ENCODE measurements around the gene BATF2. TPM values are rescaled to one million over a fixed set of nuclear protein-coding genes. Genes with fewer than 3 reads are reported as not detected.
A peak's percentile ranks its signal among the peaks of the same experiment; 100 is the strongest.
"Not testable (repeated sequence)": the region's sequence is repeated elsewhere in the genome, so short reads cannot be mapped to it uniquely, and the experiment has no call there.

BATF2 gene
- polyA plus RNA-seq, 4 donors, result 8.1 to 22.7 (median 10.9) TPM

DNA sequence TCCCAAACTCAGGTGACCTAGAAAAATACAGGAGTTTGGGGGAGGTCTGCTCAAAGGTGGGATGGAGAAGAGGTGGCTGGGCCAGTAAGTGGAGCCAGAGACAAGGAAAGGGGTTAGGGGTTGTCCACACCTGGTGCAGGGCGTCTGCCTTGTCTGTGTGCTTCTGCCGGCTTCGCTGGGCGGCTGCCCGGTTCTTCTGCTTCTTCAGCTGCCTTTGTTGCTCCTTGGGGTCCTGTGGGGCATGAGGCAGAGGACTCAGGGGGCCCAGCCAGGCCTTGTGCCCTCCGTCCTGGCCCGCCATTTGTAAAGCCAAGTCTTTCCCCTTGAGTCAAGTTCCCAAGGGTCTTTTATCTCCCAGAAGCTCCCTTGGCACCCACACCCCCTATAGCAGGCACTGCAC is 2.5 kb downstream of the BATF2 start:
- Histone ChIP-seq H3K36me3 (ENCODE audit: control insufficient read depth in 3 of 3, insufficient read depth in 2 of 3, low read depth in 1 of 3, low read length in 3 of 3) (peaks cover 0 to 37% (median 0%) of the 10 kb centered on the region in 3 donors), H3K4me3 (ENCODE audit: low read depth in 1 of 3, low read length in 3 of 3) (no peak overlapping the region), H3K27ac (ENCODE audit: low read depth in 1 of 3, low read length in 2 of 3) (no peak overlapping the region), H3K4me1 (ENCODE audit: control insufficient read depth in 3 of 3, insufficient read depth in 2 of 3, low read depth in 1 of 3, low read length in 2 of 3) (peaks cover 0 to 39% (median 6%) of the 10 kb centered on the region in 3 donors), H3K27me3 (ENCODE audit: control insufficient read depth in 3 of 3, insufficient read depth in 3 of 3, low read length in 3 of 3) (no peaks in the 10 kb centered on the region), H3K9me3 (ENCODE audit: control insufficient read depth in 2 of 2, insufficient read depth in 1 of 2, low read depth in 1 of 2, low read length in 1 of 2) (peaks cover 0 to 2% of the 10 kb centered on the region in 2 donors)
- 90% methylated on average over 6 to 7 of the region's 7 CpGs for WGBS, 3 donors
- FAIRE-seq, result no peak
- DNase-seq, result no peak

GRCh38 chr11:64990222-64990923 is 6.4 kb downstream of the BATF2 start:
- DNase-seq, result peak in 1 of 2 donors; percentile 37
- Histone ChIP-seq H3K4me1 (ENCODE audit: control insufficient read depth in 3 of 3, insufficient read depth in 2 of 3, low read depth in 1 of 3, low read length in 2 of 3) (peaks cover 0 to 23% (median 4%) of the 10 kb centered on the region in 3 donors), H3K4me3 (ENCODE audit: low read depth in 1 of 3, low read length in 3 of 3) (no peak overlapping the region), H3K36me3 (ENCODE audit: control insufficient read depth in 3 of 3, insufficient read depth in 2 of 3, low read depth in 1 of 3, low read length in 3 of 3) (peaks cover 0 to 46% (median 0%) of the 10 kb centered on the region in 3 donors), H3K9me3 (ENCODE audit: control insufficient read depth in 2 of 2, insufficient read depth in 1 of 2, low read depth in 1 of 2, low read length in 1 of 2) (peaks cover 0 to 4% of the 10 kb centered on the region in 2 donors), H3K27ac (ENCODE audit: low read depth in 1 of 3, low read length in 2 of 3) (peak overlapping the region in 1 of 3 donors; percentile 63), H3K27me3 (ENCODE audit: control insufficient read depth in 3 of 3, insufficient read depth in 3 of 3, low read length in 3 of 3) (no peaks in the 10 kb centered on the region)
- WGBS, 3 donors, result 48 to 80% (median 71%) methylated on average over 15 of the region's 15 CpGs
- FAIRE-seq, result no peak

GRCh38 chr11:64989416-64989815 is 7.4 kb downstream of the BATF2 start:
- H3K4me3 ChIP-seq (ENCODE audit: low read depth in 1 of 3, low read length in 3 of 3), result no peak overlapping the region

DNA sequence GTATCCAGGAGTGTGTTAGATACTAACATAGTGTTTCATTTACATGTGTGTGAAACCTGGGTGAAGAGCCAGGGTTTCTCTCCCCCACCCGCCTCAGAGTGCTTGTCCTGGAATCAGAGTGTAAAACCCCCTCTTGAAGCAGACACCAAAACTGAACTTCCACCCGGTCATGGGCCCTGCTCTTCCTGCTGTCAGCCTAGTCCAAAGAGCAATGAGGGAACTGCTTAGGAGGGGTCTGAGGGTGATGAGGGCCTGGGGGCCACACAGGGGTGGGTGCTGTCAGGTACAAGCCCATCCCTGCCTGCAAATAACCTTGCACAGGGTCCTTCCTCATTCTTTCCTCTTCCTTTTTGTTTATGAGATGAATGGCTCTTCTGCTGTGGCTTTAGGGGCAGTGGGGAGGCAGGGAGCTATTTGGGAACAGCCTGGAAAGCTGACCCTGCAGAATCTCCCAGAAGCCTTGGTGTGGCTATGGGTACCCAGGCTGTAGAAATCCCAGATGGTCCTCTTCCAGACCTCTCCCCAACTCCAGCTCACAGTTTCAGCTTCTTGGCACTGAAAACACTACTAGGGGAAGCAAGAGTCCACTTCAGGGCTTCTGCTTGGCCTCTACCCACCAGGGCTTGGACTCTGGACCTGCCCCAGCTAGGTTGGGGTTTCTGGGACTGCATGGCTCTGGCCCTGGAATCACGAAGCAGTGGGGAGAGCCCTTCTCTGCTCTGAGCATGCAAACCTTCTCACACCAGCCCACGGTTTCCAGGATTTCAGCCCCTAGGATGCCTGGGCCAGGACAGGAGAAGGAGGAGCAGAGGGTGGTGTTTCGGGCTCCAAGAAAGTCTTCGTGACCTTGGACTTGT is 8.5 kb downstream of the BATF2 start:
- peak in 1 of 2 donors; percentile 44 for DNase-seq
- Histone ChIP-seq H3K9me3 (ENCODE audit: control insufficient read depth in 2 of 2, insufficient read depth in 1 of 2, low read depth in 1 of 2, low read length in 1 of 2) (peaks cover 0 to 4% of the 10 kb centered on the region in 2 donors), H3K27me3 (ENCODE audit: control insufficient read depth in 3 of 3, insufficient read depth in 3 of 3, low read length in 3 of 3) (no peaks in the 10 kb centered on the region), H3K27ac (ENCODE audit: low read depth in 1 of 3, low read length in 2 of 3) (peak overlapping the region in 1 of 3 donors; percentile 14), H3K4me1 (ENCODE audit: control insufficient read depth in 3 of 3, insufficient read depth in 2 of 3, low read depth in 1 of 3, low read length in 2 of 3) (peaks cover 0 to 19% (median 4%) of the 10 kb centered on the region in 3 donors), H3K4me3 (ENCODE audit: low read depth in 1 of 3, low read length in 3 of 3) (no peak overlapping the region), H3K36me3 (ENCODE audit: control insufficient read depth in 3 of 3, insufficient read depth in 2 of 3, low read depth in 1 of 3, low read length in 3 of 3) (peaks cover 0 to 33% (median 0%) of the 10 kb centered on the region in 3 donors)
- 65 to 74% (median 67%) methylated on average over 6 of the region's 6 CpGs for WGBS, 3 donors
- FAIRE-seq, result no peak

More at GRCh38 chr11:64989416-64989815, 7.4 kb downstream of the BATF2 start:
- 84 to 90% (median 85%) methylated on average over 13 of the region's 13 CpGs for WGBS, 3 donors
- no peak for DNase-seq
- Histone ChIP-seq H3K27me3 (ENCODE audit: control insufficient read depth in 3 of 3, insufficient read depth in 3 of 3, low read length in 3 of 3) (no peaks in the 10 kb centered on the region), H3K4me1 (ENCODE audit: control insufficient read depth in 3 of 3, insufficient read depth in 2 of 3, low read depth in 1 of 3, low read length in 2 of 3) (peaks cover 0 to 19% (median 4%) of the 10 kb centered on the region in 3 donors), H3K9me3 (ENCODE audit: control insufficient read depth in 2 of 2, insufficient read depth in 1 of 2, low read depth in 1 of 2, low read length in 1 of 2) (peaks cover 0 to 4% of the 10 kb centered on the region in 2 donors), H3K27ac (ENCODE audit: low read depth in 1 of 3, low read length in 2 of 3) (peak overlapping the region in 1 of 3 donors; percentile 63), H3K36me3 (ENCODE audit: control insufficient read depth in 3 of 3, insufficient read depth in 2 of 3, low read depth in 1 of 3, low read length in 3 of 3) (peaks cover 0 to 42% (median 0%) of the 10 kb centered on the region in 3 donors)
- no peak for FAIRE-seq

GRCh38 chr11:64983339-64983738 is 13.4 kb downstream of the BATF2 start:
- DNase-seq; H3K27ac ChIP-seq (ENCODE audit: low read depth in 1 of 3, low read length in 2 of 3); H3K36me3 ChIP-seq (ENCODE audit: control insufficient read depth in 3 of 3, insufficient read depth in 2 of 3, low read depth in 1 of 3, low read length in 3 of 3); FAIRE-seq; H3K4me1 ChIP-seq (ENCODE audit: control insufficient read depth in 3 of 3, insufficient read depth in 2 of 3, low read depth in 1 of 3, low read length in 2 of 3); H3K9me3 ChIP-seq (ENCODE audit: control insufficient read depth in 2 of 2, insufficient read depth in 1 of 2, low read depth in 1 of 2, low read length in 1 of 2); H3K4me3 ChIP-seq (ENCODE audit: low read depth in 1 of 3, low read length in 3 of 3); H3K27me3 ChIP-seq (ENCODE audit: control insufficient read depth in 3 of 3, insufficient read depth in 3 of 3, low read length in 3 of 3): not testable (repeated sequence)
- 75 to 92% (median 82%) methylated on average over 4 to 5 of the region's 5 CpGs for WGBS, 3 donors

GRCh38 chr11:64976651-64977050 is 20.1 kb downstream of the BATF2 start:
- H3K36me3 ChIP-seq (ENCODE audit: control insufficient read depth in 3 of 3, insufficient read depth in 2 of 3, low read depth in 1 of 3, low read length in 3 of 3), result no peaks in the 10 kb centered on the region
- no peak for FAIRE-seq
- no peak overlapping the region for H3K4me3 ChIP-seq (ENCODE audit: low read depth in 1 of 3, low read length in 3 of 3)
- 58 to 63% (median 60%) methylated on average over 2 of the region's 2 CpGs for WGBS, 3 donors
- H3K4me1 ChIP-seq (ENCODE audit: control insufficient read depth in 3 of 3, insufficient read depth in 2 of 3, low read depth in 1 of 3, low read length in 2 of 3), result peaks cover 0 to 6% (median 0%) of the 10 kb centered on the region in 3 donors
- no peaks in the 10 kb centered on the region for H3K9me3 ChIP-seq (ENCODE audit: control insufficient read depth in 2 of 2, insufficient read depth in 1 of 2, low read depth in 1 of 2, low read length in 1 of 2)
- DNase-seq, result no peak
- no peak overlapping the region for H3K27ac ChIP-seq (ENCODE audit: low read depth in 1 of 3, low read length in 2 of 3)
- H3K27me3 ChIP-seq (ENCODE audit: control insufficient read depth in 3 of 3, insufficient read depth in 3 of 3, low read length in 3 of 3), result peaks cover 0 to 8% (median 0%) of the 10 kb centered on the region in 3 donors

GRCh38 chr11:64974124-64974523 is 22.6 kb downstream of the BATF2 start:
- no peak for DNase-seq
- Histone ChIP-seq H3K27ac (ENCODE audit: low read depth in 1 of 3, low read length in 2 of 3) (no peak overlapping the region), H3K4me1 (ENCODE audit: control insufficient read depth in 3 of 3, insufficient read depth in 2 of 3, low read depth in 1 of 3, low read length in 2 of 3) (peaks cover 2 to 13% (median 3%) of the 10 kb centered on the region in 3 donors), H3K36me3 (ENCODE audit: control insufficient read depth in 3 of 3, insufficient read depth in 2 of 3, low read depth in 1 of 3, low read length in 3 of 3) (no peaks in the 10 kb centered on the region), H3K9me3 (ENCODE audit: control insufficient read depth in 2 of 2, insufficient read depth in 1 of 2, low read depth in 1 of 2, low read length in 1 of 2) (no peaks in the 10 kb centered on the region), H3K4me3 (ENCODE audit: low read depth in 1 of 3, low read length in 3 of 3) (no peak overlapping the region), H3K27me3 (ENCODE audit: control insufficient read depth in 3 of 3, insufficient read depth in 3 of 3, low read length in 3 of 3) (peaks cover 0 to 9% (median 0%) of the 10 kb centered on the region in 3 donors)
- no peak for FAIRE-seq
- 72 to 83% (median 78%) methylated on average over 5 of the region's 5 CpGs for WGBS, 3 donors
